ENCODE results near the gene JPT1.

The JPT1 gene

DNA sequence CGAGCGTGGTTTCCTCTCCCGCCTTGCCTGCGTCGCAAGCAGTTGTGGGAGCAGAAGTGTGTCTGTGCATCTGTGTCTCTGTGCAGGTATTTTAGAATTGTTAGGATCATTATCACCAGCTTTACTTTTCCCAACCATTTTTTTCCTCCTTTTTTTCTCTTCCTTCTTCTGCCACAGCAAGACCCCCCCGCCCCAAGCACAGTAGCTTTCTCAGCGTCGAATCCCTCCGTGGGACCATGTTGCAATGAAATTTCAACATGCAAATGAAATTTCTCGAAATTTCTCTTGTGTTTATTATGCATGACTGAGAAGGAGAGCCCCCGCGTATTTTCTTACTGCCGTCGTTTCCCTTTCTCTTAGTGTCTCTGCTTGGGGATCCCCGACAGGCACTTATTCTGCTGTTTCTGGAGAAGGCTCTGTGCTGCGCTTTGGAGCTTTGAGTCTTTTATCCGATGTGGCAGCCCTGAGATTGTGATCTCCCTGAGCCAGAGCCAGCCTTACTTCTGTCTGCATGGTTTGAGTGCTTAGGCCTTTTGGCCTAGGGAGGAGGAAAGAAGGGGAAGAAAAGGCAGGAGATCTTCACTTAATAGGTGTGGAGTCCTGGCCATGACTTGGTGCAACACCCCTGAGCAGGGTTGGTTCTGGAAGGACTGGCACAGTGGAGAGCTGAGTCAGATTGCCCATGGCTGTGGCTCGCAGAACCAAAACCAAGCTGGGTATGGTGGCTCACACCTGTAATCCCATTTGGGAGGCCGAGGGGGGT lies 39.6 kb downstream of the JPT1 start:
- H3K4me1 Mint-ChIP-seq, result peaks cover 49% of the 10 kb centered on the region
- peak overlapping the region; percentile 77 for H3K4me3 Mint-ChIP-seq
- H3K27ac Mint-ChIP-seq, result peak overlapping the region; percentile 89
- peaks cover 26% of the 10 kb centered on the region for H3K36me3 Mint-ChIP-seq
- no peaks in the 10 kb centered on the region for H3K9me3 Mint-ChIP-seq
- H3K27me3 Mint-ChIP-seq, result no peaks in the 10 kb centered on the region
- CTCF ChIA-PET, result interaction anchor here (0.7 to 6.8 kb wide), 45 partner anchors 9 to 383 kb away, joined by 3 to 164 read pairs (median 5); partner anchors contain the start of genes JPT1, MIF4GD, MRPL58 and MRPS7
- DNase-seq, result no peak

- peak overlapping the region; percentile 77 for H3K4me3 Mint-ChIP-seq
- H3K9me3 Mint-ChIP-seq, result no peaks in the 10 kb centered on the region
- peak overlapping the region; percentile 89 for H3K27ac Mint-ChIP-seq
- DNase-seq, result peak; percentile 95
- peaks cover 53% of the 10 kb centered on the region for H3K4me1 Mint-ChIP-seq
- H3K36me3 Mint-ChIP-seq, result peaks cover 26% of the 10 kb centered on the region
- CTCF ChIA-PET, result interaction anchor here (0.7 to 6.8 kb wide), 54 partner anchors 8 to 384 kb away, joined by 3 to 164 read pairs (median 5); partner anchors contain the start of genes CDR2L, JPT1, MIF4GD and MRPL58
- peaks cover 2% of the 10 kb centered on the region for H3K27me3 Mint-ChIP-seq
Measured at GRCh38 chr17:75113798-75114551, 40.3 kb downstream of the JPT1 start.

- H3K4me3 Mint-ChIP-seq, result peak overlapping the region; percentile 59
- peaks cover 8% of the 10 kb centered on the region for H3K27me3 Mint-ChIP-seq
- H3K27ac Mint-ChIP-seq, result no peak overlapping the region
- no peaks in the 10 kb centered on the region for H3K9me3 Mint-ChIP-seq
- peaks cover 55% of the 10 kb centered on the region for H3K4me1 Mint-ChIP-seq
- no peak for DNase-seq
- CTCF ChIA-PET, result interaction anchor here (0.7 to 6.8 kb wide), 10 partner anchors 17 to 300 kb away, joined by 3 to 164 read pairs (median 5); partner anchors contain the start of gene NT5C
- H3K36me3 Mint-ChIP-seq, result peaks cover 22% of the 10 kb centered on the region
Measured at GRCh38 chr17:75111777-75112335, 42.5 kb downstream of the JPT1 start.

- CTCF ChIA-PET, result interaction anchor here (0.6 to 6.8 kb wide), 9 partner anchors 18 to 302 kb away, joined by 3 to 164 read pairs (median 3); partner anchors contain the start of gene NT5C
- H3K27me3 Mint-ChIP-seq, result peaks cover 12% of the 10 kb centered on the region
- no peaks in the 10 kb centered on the region for H3K9me3 Mint-ChIP-seq
- peaks cover 19% of the 10 kb centered on the region for H3K36me3 Mint-ChIP-seq
- peaks cover 55% of the 10 kb centered on the region for H3K4me1 Mint-ChIP-seq
- peak overlapping the region; percentile 93 for H3K4me3 Mint-ChIP-seq
- H3K27ac Mint-ChIP-seq, result peak overlapping the region; percentile 62
- peak; percentile 35 for DNase-seq
Measured at GRCh38 chr17:75110234-75110937, 43.9 kb downstream of the JPT1 start.

GRCh38 chr17:75109407-75110233 lies 44.7 kb downstream of the JPT1 start, which contains the start of gene ARMC7:
Gene ARMC7 (plus strand): TSS chr17:75109969. CDS start chr17:75110289, 320 bp downstream.
- CTCF ChIA-PET, result interaction anchor here (0.6 to 2.8 kb wide), 5 partner anchors 23 to 148 kb away, joined by 3 to 16 read pairs (median 3); no protein-coding TSS in a partner anchor
- DNase-seq, result peak; percentile 94
- Mint-ChIP-seq H3K36me3 (peaks cover 15% of the 10 kb centered on the region), H3K27ac (peak within 1 kb of the TSS; percentile 80), H3K4me3 (peak within 1 kb of the TSS; percentile 93), H3K27me3 (peaks cover 12% of the 10 kb centered on the region), H3K4me1 (peaks cover 49% of the 10 kb centered on the region), H3K9me3 (no peaks in the 10 kb centered on the region)

DNA sequence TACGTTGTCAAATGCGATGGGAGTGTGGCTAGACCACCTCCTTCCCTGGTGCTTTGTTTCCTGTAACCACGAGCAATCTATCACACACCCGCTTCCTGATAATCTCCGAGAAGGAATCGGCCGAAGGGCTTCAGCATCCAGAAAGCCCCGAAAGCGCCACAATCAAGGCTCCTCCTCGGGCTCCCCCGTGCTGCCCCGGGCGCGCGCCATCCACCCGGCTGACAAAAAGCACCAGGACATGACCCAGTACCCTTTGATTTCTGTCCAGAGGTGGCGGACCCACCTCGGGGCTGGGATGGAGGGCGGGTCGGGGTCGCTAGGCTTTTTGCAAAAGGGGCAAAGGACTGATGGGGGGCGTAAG lies 45.3 kb downstream of the JPT1 start:
- H3K27me3 Mint-ChIP-seq, result peaks cover 13% of the 10 kb centered on the region
- no peaks in the 10 kb centered on the region for H3K9me3 Mint-ChIP-seq
- peaks cover 43% of the 10 kb centered on the region for H3K4me1 Mint-ChIP-seq
- H3K27ac Mint-ChIP-seq, result no peak overlapping the region
- peaks cover 12% of the 10 kb centered on the region for H3K36me3 Mint-ChIP-seq
- DNase-seq, result peak; percentile 46
- peak overlapping the region; percentile 93 for H3K4me3 Mint-ChIP-seq
- CTCF ChIA-PET, result interaction anchor here (1.0 to 2.8 kb wide), 3 partner anchors 23 to 148 kb away, joined by 3 to 9 read pairs (median 3); no protein-coding TSS in a partner anchor

DNA sequence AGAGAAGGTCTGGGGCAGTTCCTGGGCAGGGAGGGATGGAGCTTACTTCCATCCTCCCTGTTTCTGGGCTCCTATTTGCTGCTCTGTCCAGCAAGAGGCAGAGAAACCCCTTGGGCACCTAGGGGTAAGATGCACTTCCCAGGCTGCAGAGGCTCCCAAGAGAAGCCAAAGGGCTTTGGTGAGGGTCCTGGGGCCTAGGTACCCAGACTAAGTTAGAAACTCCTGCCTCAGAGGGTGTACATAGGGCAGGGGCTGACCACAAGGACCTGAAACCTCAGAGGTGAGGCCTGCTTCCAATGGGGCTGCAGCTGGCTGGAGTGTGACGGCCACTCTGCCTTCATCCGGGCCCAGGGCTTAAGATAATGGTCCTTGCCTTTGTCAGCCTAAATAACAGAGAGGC lies 46.1 kb downstream of the JPT1 start:
- H3K9me3 Mint-ChIP-seq, result no peaks in the 10 kb centered on the region
- H3K27me3 Mint-ChIP-seq, result peaks cover 20% of the 10 kb centered on the region
- CTCF ChIA-PET, result no interaction called here
- H3K36me3 Mint-ChIP-seq, result peaks cover 11% of the 10 kb centered on the region
- H3K4me3 Mint-ChIP-seq, result peak overlapping the region; percentile 93
- H3K4me1 Mint-ChIP-seq, result peaks cover 37% of the 10 kb centered on the region
- DNase-seq, result no peak
- H3K27ac Mint-ChIP-seq, result no peak overlapping the region

- Mint-ChIP-seq H3K27me3 (peaks cover 30% of the 10 kb centered on the region), H3K36me3 (peaks cover under 1% of the 10 kb centered on the region), H3K9me3 (no peaks in the 10 kb centered on the region), H3K4me3 (no peak overlapping the region), H3K4me1 (peaks cover 15% of the 10 kb centered on the region), H3K27ac (no peak overlapping the region)
- CTCF ChIA-PET, result interaction anchor here (0.7 to 2.6 kb wide), 16 partner anchors 8 to 847 kb away, joined by 3 to 12 read pairs (median 4); partner anchors contain the start of genes MRPL58, NT5C and SLC16A5
- peak; percentile 54 for DNase-seq
Measured at GRCh38 chr17:75105126-75106080, 48.9 kb downstream of the JPT1 start.

GRCh38 chr17:75103601-75104554 lies 50.4 kb downstream of the JPT1 start:
- Mint-ChIP-seq H3K4me1 (peaks cover 7% of the 10 kb centered on the region), H3K9me3 (no peaks in the 10 kb centered on the region), H3K36me3 (no peaks in the 10 kb centered on the region), H3K27ac (no peak overlapping the region), H3K4me3 (no peak overlapping the region), H3K27me3 (peaks cover 27% of the 10 kb centered on the region)
- CTCF ChIA-PET, result interaction anchor here (0.6 to 2.6 kb wide), 12 partner anchors 9 to 318 kb away, joined by 3 to 11 read pairs (median 4); partner anchors contain the start of gene NT5C
- no peak for DNase-seq

DNA sequence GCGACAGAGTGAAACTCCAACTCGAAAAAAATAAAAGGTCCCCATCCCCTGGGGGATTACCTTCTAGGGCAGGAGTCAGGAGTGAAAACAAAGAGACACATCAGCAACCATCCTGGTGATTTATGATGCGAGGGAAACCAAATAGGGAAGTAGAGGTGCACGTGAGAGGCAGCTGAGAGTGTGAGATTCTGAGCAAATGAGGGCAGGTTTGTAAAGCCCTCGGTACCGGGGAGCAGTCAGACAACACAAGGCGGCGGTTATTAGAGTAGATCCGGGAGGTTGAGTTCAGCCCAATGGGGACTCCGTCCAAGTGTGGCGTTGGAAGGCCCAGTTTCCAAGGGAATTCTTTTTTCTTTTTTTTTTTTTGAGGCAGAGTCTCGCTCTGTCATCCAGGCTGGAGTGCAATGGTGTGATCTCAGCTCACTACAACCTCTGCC lies 51.9 kb downstream of the JPT1 start:
- no peak overlapping the region for H3K27ac Mint-ChIP-seq
- H3K4me1 Mint-ChIP-seq, result no peaks in the 10 kb centered on the region
- H3K9me3 Mint-ChIP-seq, result no peaks in the 10 kb centered on the region
- H3K36me3 Mint-ChIP-seq, result peaks cover 2% of the 10 kb centered on the region
- no peak overlapping the region for H3K4me3 Mint-ChIP-seq
- peaks cover 22% of the 10 kb centered on the region for H3K27me3 Mint-ChIP-seq
- no peak for DNase-seq
- CTCF ChIA-PET, result no interaction called here

All from activated naive CD4-positive, alpha-beta T cell treated with anti-CD3 and anti-CD28 coated beads, Interleukin-2, amount 10 ng/mL, durations not matched to agents 7 days and 5 days (primary cell).